Activated naive CD4-positive, alpha-beta T cell treated with anti-CD3 and anti-CD28 coated beads, Interleukin-2, amount 10 ng/mL, durations not matched to agents 7 days and 5 days (primary cell): ENCODE results near the gene NRP1.

Experiments
- CTCF ChIA-PET: fragments of 350-600 bp; sonication (Branson Sonifier 250); formaldehyde crosslinking; loops from one replicate; lab custom pipeline; 2021; ENCODE audit warnings: antibody characterized with exemption; lab: Charles Lee
- DNase-seq: peaks from one replicate; pipeline ENCODE4 v3.0.0-alpha.2; 2020
- H3K27ac Mint-ChIP-seq: one replicate; pipeline ENCODE4 v1.8.0; 2021; ENCODE audit warnings: mild to moderate bottlenecking, moderate library complexity, mixed read lengths
- H3K27me3 Mint-ChIP-seq: one replicate; pipeline ENCODE4 v1.8.0; 2021; ENCODE audit warnings: mild to moderate bottlenecking, mixed read lengths
- H3K36me3 Mint-ChIP-seq: one replicate; pipeline ENCODE4 v1.8.0; 2021; ENCODE audit warnings: mixed read lengths
- H3K4me1 Mint-ChIP-seq: one replicate; pipeline ENCODE4 v1.8.0; 2021; ENCODE audit warnings: mixed read lengths
- H3K4me3 Mint-ChIP-seq: one replicate; pipeline ENCODE4 v1.8.0; 2021; ENCODE audit warnings: mild to moderate bottlenecking, moderate library complexity, mixed read lengths
- H3K9me3 Mint-ChIP-seq: one replicate; pipeline ENCODE4 v1.8.0; 2021; ENCODE audit warnings: mixed read lengths

NRP1 gene

DNA sequence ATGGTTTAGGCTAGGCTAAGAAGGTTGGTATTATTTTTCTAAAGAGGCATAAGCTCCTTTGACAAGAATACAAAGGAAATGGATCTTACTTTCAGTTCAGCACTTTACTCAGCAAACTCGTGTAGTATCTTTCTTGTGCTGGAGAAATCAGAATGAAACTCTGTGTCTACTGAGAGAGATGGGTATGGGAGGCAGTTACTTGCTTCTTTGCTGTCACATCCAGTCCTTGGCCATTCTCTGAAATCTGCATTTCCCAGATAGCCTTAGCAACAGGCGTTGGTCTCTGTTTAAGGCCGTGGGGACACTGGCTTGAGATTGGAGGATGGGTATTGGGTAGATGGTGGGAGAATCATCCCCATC, 180.5 kb downstream of the NRP1 start:
- H3K4me1 Mint-ChIP-seq, result peaks cover 52% of the 10 kb centered on the region
- peaks cover 4% of the 10 kb centered on the region for H3K27me3 Mint-ChIP-seq
- H3K36me3 Mint-ChIP-seq, result no peaks in the 10 kb centered on the region
- no peaks in the 10 kb centered on the region for H3K9me3 Mint-ChIP-seq
- H3K4me3 Mint-ChIP-seq, result no peak overlapping the region
- no peak for DNase-seq
- H3K27ac Mint-ChIP-seq, result peak overlapping the region; percentile 9
- CTCF ChIA-PET, result interaction anchor here (0.9 to 2.9 kb wide), 6 partner anchors 11 to 145 kb away, joined by 3 to 7 read pairs (median 6); no protein-coding TSS in a partner anchor

GRCh38 chr10:33153251-33153967, 181.1 kb downstream of the NRP1 start:
- H3K27me3 Mint-ChIP-seq, result peaks cover 2% of the 10 kb centered on the region
- no peak for DNase-seq
- H3K36me3 Mint-ChIP-seq, result no peaks in the 10 kb centered on the region
- H3K27ac Mint-ChIP-seq, result peak overlapping the region; percentile 9
- peaks cover 52% of the 10 kb centered on the region for H3K4me1 Mint-ChIP-seq
- H3K9me3 Mint-ChIP-seq, result peaks cover 3% of the 10 kb centered on the region
- H3K4me3 Mint-ChIP-seq, result no peak overlapping the region
- CTCF ChIA-PET, result interaction anchor here (0.9 to 2.9 kb wide), 6 partner anchors 10 to 145 kb away, joined by 3 to 7 read pairs (median 6); no protein-coding TSS in a partner anchor

- Mint-ChIP-seq H3K4me1 (peaks cover 52% of the 10 kb centered on the region), H3K27ac (no peak overlapping the region), H3K27me3 (no peaks in the 10 kb centered on the region), H3K9me3 (peaks cover 3% of the 10 kb centered on the region), H3K4me3 (no peak overlapping the region), H3K36me3 (no peaks in the 10 kb centered on the region)
- CTCF ChIA-PET, result interaction anchor here (0.6 to 2.9 kb wide), 5 partner anchors 9 to 799 kb away, joined by 4 to 7 read pairs (median 5); no protein-coding TSS in a partner anchor
- DNase-seq, result no peak
Measured at GRCh38 chr10:33152750-33153149, 181.7 kb downstream of the NRP1 start.

DNA sequence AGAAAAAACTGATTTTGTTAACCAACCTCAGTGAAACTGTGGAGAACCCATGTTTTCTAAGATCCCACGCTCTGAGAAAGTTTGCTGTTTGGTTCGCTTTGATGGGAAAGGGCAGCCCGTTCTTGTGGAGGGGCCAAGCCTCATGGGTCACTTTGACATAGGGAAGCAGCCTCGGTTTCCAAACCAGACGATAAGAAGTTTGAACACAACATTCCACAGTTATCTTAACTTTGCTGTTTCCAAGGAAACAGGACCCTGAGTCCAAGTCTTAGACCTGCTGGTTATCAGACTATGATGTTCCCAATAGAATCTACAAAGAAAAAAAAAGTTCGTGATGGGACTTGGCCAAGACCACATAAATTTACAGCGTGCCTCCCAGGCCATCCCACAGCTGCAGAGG, 182.3 kb downstream of the NRP1 start:
- Mint-ChIP-seq H3K36me3 (no peaks in the 10 kb centered on the region), H3K9me3 (peaks cover 3% of the 10 kb centered on the region), H3K27me3 (no peaks in the 10 kb centered on the region), H3K27ac (no peak overlapping the region), H3K4me1 (peaks cover 52% of the 10 kb centered on the region), H3K4me3 (no peak overlapping the region)
- CTCF ChIA-PET, result interaction anchor here (0.6 to 2.9 kb wide), 3 partner anchors 9 to 799 kb away, joined by 4 to 7 read pairs (median 5); no protein-coding TSS in a partner anchor
- DNase-seq, result no peak

- Mint-ChIP-seq H3K4me1 (peaks cover 52% of the 10 kb centered on the region), H3K36me3 (peaks cover 3% of the 10 kb centered on the region), H3K4me3 (no peak overlapping the region), H3K27me3 (peaks cover 3% of the 10 kb centered on the region), H3K9me3 (peaks cover 7% of the 10 kb centered on the region), H3K27ac (no peak overlapping the region)
- CTCF ChIA-PET, result no interaction called here
- DNase-seq, result no peak
Measured at GRCh38 chr10:33151344-33151864, 183.1 kb downstream of the NRP1 start.

GRCh38 chr10:33150889-33151288, 183.6 kb downstream of the NRP1 start:
- DNase-seq, result no peak
- no peak overlapping the region for H3K27ac Mint-ChIP-seq
- peaks cover 7% of the 10 kb centered on the region for H3K9me3 Mint-ChIP-seq
- peaks cover 3% of the 10 kb centered on the region for H3K36me3 Mint-ChIP-seq
- H3K27me3 Mint-ChIP-seq, result peaks cover 3% of the 10 kb centered on the region
- peaks cover 51% of the 10 kb centered on the region for H3K4me1 Mint-ChIP-seq
- CTCF ChIA-PET, result no interaction called here
- no peak overlapping the region for H3K4me3 Mint-ChIP-seq

DNA sequence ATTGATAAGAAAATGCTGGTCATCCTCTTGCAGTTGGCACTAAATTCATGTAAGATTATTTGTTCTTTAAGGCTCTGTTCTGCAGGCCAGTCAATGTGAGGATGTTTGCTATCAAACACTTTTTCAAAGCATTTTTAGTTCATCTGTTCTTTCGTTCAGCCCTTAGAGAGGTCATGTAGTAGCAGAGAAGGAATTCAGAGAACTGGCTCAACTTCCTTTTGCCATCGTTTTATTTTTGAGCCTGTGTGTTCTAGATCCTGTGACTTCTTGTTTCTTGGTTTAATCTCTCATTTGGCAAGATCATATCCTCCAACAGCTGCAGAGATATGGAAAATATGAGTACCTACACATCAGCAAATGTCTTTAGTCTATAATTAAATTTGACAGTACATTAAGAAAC, 184.3 kb downstream of the NRP1 start:
- no peak for DNase-seq
- H3K27ac Mint-ChIP-seq, result no peak overlapping the region
- H3K4me3 Mint-ChIP-seq, result no peak overlapping the region
- CTCF ChIA-PET, result no interaction called here
- peaks cover 3% of the 10 kb centered on the region for H3K36me3 Mint-ChIP-seq
- H3K9me3 Mint-ChIP-seq, result peaks cover 7% of the 10 kb centered on the region
- peaks cover 47% of the 10 kb centered on the region for H3K4me1 Mint-ChIP-seq
- H3K27me3 Mint-ChIP-seq, result peaks cover 3% of the 10 kb centered on the region

DNA sequence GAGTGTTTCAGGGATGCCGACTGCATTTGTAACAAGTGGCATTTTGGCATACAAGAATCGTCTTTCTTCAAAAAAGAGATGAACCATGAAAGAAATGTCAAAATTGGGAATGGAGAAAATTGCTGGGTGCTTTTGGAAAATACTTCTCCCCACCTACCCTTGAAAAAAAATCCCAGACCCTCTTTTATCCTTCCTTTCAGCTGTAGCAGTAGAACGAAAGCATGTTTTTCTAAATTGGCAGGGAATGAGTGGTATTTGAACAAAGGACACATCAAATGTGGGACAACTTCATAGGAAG, 187.5 kb downstream of the NRP1 start:
- CTCF ChIA-PET, result interaction anchor here (0.7 kb wide), 1 partner anchor 46 kb away, joined by 4 read pairs; no protein-coding TSS in a partner anchor

DNA sequence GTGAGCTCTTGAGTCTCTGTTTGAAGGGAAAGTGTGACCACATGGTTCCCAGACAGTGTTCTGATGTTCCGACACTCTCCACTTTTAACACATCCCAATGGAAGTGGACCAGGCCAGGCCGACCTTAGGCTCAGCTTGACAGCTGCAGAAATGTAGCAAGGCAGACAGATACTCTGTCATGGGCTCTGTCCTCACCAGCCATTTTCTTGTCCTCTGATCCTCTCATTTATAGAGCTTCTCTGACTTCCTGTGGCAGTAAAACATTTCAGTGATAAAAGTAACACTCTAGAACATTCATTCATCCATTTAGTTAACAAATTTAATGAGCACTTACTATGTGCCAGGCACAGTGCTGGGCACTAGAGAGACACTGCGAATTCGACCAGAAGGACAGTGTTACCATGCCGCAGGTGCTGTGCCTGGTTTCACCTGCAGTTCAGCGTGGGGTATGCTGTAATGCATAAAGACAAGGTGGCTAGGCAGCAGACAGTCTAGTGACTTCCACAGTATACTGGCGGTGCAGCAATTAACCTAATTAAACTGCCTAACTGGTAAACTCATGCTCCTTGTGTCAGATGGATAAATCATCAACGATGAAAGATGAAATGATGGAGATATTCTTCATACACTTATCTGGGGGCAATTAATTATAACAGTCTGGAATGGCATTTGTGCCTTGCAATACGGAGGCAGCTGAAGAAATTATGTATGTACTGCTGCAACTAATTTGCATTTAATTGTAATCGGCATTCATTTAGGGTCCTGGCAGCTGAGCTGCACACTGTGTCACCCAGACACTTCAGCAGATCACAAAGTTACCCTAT, 188.1 kb downstream of the NRP1 start:
- Mint-ChIP-seq H3K4me3 (no peak overlapping the region), H3K4me1 (peaks cover 36% of the 10 kb centered on the region), H3K36me3 (peaks cover 3% of the 10 kb centered on the region), H3K27me3 (peaks cover 3% of the 10 kb centered on the region), H3K27ac (no peak overlapping the region), H3K9me3 (peaks cover 7% of the 10 kb centered on the region)
- no peak for DNase-seq
- CTCF ChIA-PET, result no interaction called here

More for the DNA sequence above, 187.5 kb downstream of the NRP1 start:
- Mint-ChIP-seq H3K4me3 (no peak overlapping the region), H3K27ac (no peak overlapping the region), H3K9me3 (peaks cover 7% of the 10 kb centered on the region), H3K4me1 (peaks cover 38% of the 10 kb centered on the region), H3K36me3 (peaks cover 3% of the 10 kb centered on the region), H3K27me3 (peaks cover 3% of the 10 kb centered on the region)
- DNase-seq, result no peak

DNA sequence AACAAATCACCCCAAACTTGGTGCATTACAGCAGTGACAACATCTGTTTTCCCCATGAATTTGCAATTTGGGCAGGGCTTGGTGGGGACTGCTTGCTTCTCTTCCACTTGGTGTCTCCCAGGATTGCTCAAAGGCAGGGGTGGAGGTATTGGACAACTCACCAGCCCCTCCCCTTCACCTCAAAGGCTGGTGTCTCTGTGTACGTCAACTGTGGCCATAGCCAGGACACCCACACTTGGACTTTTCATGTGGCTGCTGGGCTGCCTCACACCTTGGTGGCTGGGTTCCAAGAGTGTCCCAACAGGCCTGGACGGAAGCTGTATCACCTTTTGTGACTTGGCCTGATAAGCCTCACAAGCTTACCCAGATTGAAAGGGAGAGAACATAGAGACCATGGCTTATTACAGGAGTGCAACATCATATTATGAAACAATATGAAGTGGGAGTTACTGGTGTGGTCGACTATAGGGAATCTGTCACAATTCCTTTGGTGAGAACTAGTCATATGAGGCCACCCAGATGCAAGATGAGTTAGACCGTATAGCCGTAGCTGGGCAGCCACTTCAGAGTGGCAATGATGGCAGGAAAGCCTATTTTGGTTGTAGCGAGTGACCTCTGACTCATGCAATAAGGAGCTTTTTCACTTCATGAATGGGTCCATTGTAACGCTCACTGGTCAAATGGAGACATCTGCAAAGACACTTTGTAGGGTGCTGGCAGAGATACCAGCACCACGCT, 188.8 kb downstream of the NRP1 start:
- H3K27me3 Mint-ChIP-seq, result peaks cover 3% of the 10 kb centered on the region
- H3K4me3 Mint-ChIP-seq, result no peak overlapping the region
- H3K36me3 Mint-ChIP-seq, result peaks cover 3% of the 10 kb centered on the region
- H3K27ac Mint-ChIP-seq, result no peak overlapping the region
- peaks cover 31% of the 10 kb centered on the region for H3K4me1 Mint-ChIP-seq
- H3K9me3 Mint-ChIP-seq, result peaks cover 7% of the 10 kb centered on the region
- no peak for DNase-seq
- CTCF ChIA-PET, result no interaction called here

GRCh38 chr10:33143160-33143728, 191.2 kb downstream of the NRP1 start:
- peaks cover 4% of the 10 kb centered on the region for H3K36me3 Mint-ChIP-seq

GRCh38 chr10:33142295-33142694, 192.2 kb downstream of the NRP1 start:
- H3K4me3 Mint-ChIP-seq, result no peak overlapping the region
- CTCF ChIA-PET, result no interaction called here

More at GRCh38 chr10:33143160-33143728, 191.2 kb downstream of the NRP1 start:
- DNase-seq, result peak; percentile 43
- Mint-ChIP-seq H3K9me3 (peaks cover 4% of the 10 kb centered on the region), H3K4me3 (no peak overlapping the region), H3K4me1 (peaks cover 43% of the 10 kb centered on the region), H3K27ac (peak overlapping the region; percentile 22), H3K27me3 (peaks cover 3% of the 10 kb centered on the region)
- CTCF ChIA-PET, result interaction anchor here (0.8 to 1.2 kb wide), 2 partner anchors 9 to 10 kb away, joined by 4 to 7 read pairs; no protein-coding TSS in a partner anchor

DNA sequence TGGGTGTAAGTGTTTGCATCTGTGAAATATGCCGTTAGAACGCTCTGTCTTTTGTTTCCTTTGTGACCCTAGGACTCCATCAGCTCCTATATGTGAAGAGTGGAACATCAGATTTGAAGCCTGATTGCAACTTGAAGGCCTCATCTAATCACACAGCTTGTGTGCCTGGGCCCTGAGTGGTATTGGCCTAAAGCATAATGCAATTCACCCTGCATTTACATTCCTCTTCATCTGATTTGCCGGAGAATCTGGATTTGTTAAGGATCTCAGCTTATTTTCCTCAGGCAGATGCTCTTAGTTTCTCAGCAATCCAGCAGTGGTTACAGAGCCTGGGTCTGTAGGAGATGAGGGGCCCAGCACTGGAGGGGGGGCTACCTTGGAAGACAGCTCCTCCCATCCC, 193.2 kb downstream of the NRP1 start:
- no peak for DNase-seq
- CTCF ChIA-PET, result interaction anchor here (0.9 to 1.6 kb wide), 3 partner anchors 11 to 14 kb away, joined by 3 to 5 read pairs (median 3); no protein-coding TSS in a partner anchor
- H3K9me3 Mint-ChIP-seq, result no peaks in the 10 kb centered on the region
- no peak overlapping the region for H3K4me3 Mint-ChIP-seq
- H3K4me1 Mint-ChIP-seq, result peaks cover 63% of the 10 kb centered on the region
- H3K27ac Mint-ChIP-seq, result no peak overlapping the region
- peaks cover 2% of the 10 kb centered on the region for H3K36me3 Mint-ChIP-seq
- no peaks in the 10 kb centered on the region for H3K27me3 Mint-ChIP-seq

More at GRCh38 chr10:33142295-33142694, 192.2 kb downstream of the NRP1 start:
- Mint-ChIP-seq H3K27ac (no peak overlapping the region), H3K9me3 (peaks cover 4% of the 10 kb centered on the region), H3K27me3 (peaks cover 3% of the 10 kb centered on the region), H3K36me3 (peaks cover 4% of the 10 kb centered on the region), H3K4me1 (peaks cover 52% of the 10 kb centered on the region)
- DNase-seq, result no peak
